Right lobe of liver (tissue), 4 donors: ENCODE data around the gene PPIA.

ENCODE experiments used
- POLR2A ChIP-seq: fragments of 450-650 bp; IDR thresholded peaks from one replicate; pipeline ENCODE4 v1.6.1; 2017; ENCODE audit warnings: antibody characterized with exemption, mild to moderate bottlenecking
- TF ChIP-seq, protein P1 (sequence below), 4 donors: fragments of 200-600 bp in 3 of 4; fragments of 450-650 bp in 1 of 4; IDR thresholded peaks; one replicate each; pipeline versions ENCODE4 v1.5.1 to v1.8.0; 2016 to 2022; ENCODE audit warnings: antibody characterized with exemption in 4 of 4, mild to moderate bottlenecking in 2 of 4
- donor health status: DM: no; HTN: no; CAD: no.
- donor health status: DM: no; HTN: no; CAD: no.
- donor health status: DM: no; HTN: yes; CAD: no.

DNA sequence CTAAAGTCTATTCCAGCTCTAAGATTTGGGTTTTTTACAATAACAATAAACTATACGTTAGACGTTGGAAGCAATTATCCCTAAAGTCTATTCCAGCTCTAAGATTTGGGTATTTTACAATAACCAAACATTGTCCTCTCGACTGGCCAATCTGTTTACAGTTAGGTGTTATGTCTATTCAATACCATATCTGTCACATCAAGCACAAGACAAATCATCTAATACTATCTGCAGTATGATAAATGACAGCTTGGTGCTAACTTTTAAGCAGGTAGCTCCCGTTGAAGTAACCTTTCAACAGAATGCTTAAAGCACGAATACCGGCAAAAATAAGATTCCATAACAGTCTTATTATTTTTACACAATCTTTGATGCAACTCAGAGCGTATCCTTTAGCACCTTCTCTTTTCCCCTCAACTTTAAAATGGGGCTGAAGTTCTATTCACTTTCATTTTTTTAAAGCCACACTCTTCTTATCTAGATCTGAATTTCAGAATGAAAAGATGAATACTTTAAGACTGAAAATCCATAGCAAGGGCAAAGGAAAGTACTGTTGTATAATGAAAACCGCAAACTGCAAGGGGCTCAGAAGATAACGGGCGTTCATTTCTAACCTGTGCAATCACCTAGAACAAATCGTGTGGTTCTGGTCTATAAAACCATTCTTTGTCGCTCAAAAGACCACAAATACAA, 50.5 kb downstream of the PPIA start:
- TF ChIP-seq, protein P1, sequence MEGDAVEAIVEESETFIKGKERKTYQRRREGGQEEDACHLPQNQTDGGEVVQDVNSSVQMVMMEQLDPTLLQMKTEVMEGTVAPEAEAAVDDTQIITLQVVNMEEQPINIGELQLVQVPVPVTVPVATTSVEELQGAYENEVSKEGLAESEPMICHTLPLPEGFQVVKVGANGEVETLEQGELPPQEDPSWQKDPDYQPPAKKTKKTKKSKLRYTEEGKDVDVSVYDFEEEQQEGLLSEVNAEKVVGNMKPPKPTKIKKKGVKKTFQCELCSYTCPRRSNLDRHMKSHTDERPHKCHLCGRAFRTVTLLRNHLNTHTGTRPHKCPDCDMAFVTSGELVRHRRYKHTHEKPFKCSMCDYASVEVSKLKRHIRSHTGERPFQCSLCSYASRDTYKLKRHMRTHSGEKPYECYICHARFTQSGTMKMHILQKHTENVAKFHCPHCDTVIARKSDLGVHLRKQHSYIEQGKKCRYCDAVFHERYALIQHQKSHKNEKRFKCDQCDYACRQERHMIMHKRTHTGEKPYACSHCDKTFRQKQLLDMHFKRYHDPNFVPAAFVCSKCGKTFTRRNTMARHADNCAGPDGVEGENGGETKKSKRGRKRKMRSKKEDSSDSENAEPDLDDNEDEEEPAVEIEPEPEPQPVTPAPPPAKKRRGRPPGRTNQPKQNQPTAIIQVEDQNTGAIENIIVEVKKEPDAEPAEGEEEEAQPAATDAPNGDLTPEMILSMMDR (IDR thresholded peaks at IDR 0.05): no peak
- no peak for TF ChIP-seq POLR2A
